Right lobe of liver (tissue), 4 donors: ENCODE data around the gene OTP.

Experiments used
- POLR2A ChIP-seq: fragments of 450-650 bp; IDR thresholded peaks from one replicate; pipeline ENCODE4 v1.6.1; 2017; ENCODE audit warnings: antibody characterized with exemption, mild to moderate bottlenecking
- TF ChIP-seq, protein P1 (sequence below), 4 donors: fragments of 200-600 bp in 3 of 4; fragments of 450-650 bp in 1 of 4; IDR thresholded peaks; one replicate each; pipeline versions ENCODE4 v1.5.1 to v1.8.0; 2016 to 2022; ENCODE audit warnings: antibody characterized with exemption in 4 of 4, mild to moderate bottlenecking in 2 of 4
- donor health status: DM: no; HTN: no; CAD: no.
- donor health status: DM: no; HTN: no; CAD: no.
- donor health status: DM: no; HTN: yes; CAD: no.

DNA sequence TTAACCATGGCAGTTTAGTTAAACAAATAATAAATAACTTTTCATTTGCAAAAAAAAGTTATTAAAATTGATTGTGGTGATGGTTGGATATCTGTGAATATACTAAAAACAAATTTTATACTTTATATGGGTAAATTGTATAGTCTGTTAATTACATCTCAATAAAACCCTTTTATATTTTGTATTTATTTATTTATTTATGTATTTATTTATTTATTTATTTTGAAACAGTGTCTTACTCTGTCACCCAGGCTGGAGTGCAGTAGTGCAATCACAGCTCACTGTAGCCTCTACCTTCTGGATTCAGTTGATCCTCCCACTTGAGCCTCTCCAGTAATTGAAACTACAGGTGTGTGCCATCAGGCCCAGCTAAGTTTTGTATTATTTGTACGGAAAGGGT is 52.4 kb downstream of the OTP start:
- TF ChIP-seq, protein P1, sequence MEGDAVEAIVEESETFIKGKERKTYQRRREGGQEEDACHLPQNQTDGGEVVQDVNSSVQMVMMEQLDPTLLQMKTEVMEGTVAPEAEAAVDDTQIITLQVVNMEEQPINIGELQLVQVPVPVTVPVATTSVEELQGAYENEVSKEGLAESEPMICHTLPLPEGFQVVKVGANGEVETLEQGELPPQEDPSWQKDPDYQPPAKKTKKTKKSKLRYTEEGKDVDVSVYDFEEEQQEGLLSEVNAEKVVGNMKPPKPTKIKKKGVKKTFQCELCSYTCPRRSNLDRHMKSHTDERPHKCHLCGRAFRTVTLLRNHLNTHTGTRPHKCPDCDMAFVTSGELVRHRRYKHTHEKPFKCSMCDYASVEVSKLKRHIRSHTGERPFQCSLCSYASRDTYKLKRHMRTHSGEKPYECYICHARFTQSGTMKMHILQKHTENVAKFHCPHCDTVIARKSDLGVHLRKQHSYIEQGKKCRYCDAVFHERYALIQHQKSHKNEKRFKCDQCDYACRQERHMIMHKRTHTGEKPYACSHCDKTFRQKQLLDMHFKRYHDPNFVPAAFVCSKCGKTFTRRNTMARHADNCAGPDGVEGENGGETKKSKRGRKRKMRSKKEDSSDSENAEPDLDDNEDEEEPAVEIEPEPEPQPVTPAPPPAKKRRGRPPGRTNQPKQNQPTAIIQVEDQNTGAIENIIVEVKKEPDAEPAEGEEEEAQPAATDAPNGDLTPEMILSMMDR (IDR thresholded peaks at IDR 0.05), result no peak
- TF ChIP-seq POLR2A, result no peak
